SU-DHL-6 (cell line): Measurements from ENCODE around the gene ALOX5.

ENCODE experiments used
- H2AFZ ChIP-seq: fragments of 200-600 bp; sonication (generic); 2 replicates; pipeline ENCODE4 v1.6.1; 2014; ENCODE audit warnings: low read depth, mild to moderate bottlenecking, moderate library complexity, mixed read lengths, antibody characterized with exemption, low read length; ENCODE audit not compliant: severe bottlenecking
- H3F3A ChIP-seq: fragments of 200-600 bp; shearing (Covaris generic); 2 replicates; pipeline ENCODE4 v1.6.0; 2016; ENCODE audit warnings: antibody characterized with exemption, mild to moderate bottlenecking; ENCODE audit not compliant: insufficient read depth
- H3K27ac ChIP-seq: fragments of 200-600 bp; sonication (generic); 2 replicates; pipeline ENCODE4 v1.5.1; 2016; ENCODE audit warnings: low read depth, mild to moderate bottlenecking, low read length, moderate library complexity, mixed read lengths
- H3K27me3 ChIP-seq: fragments of 200-600 bp; sonication (generic), shearing (Covaris generic); 2 replicates; pipeline ENCODE4 v1.6.0; 2014; ENCODE audit warnings: mild to moderate bottlenecking, low read length
- H3K36me3 ChIP-seq: fragments of 200-600 bp; sonication (generic); 2 replicates; pipeline ENCODE4 v1.6.1; 2014; ENCODE audit warnings: mild to moderate bottlenecking, low read length, mixed read lengths
- H3K4me2 ChIP-seq: fragments of 300-600, 200-600 bp; shearing (Covaris generic), sonication (generic); 2 replicates; pipeline ENCODE4 v1.6.0; 2014; ENCODE audit warnings: low read length, low read depth, mild to moderate bottlenecking; ENCODE audit not compliant: poor library complexity, severe bottlenecking
- H3K4me3 ChIP-seq: fragments of 200-600 bp; sonication (generic); 2 replicates; pipeline ENCODE4 v1.5.1; 2014; ENCODE audit warnings: antibody characterized with exemption, low read length, mild to moderate bottlenecking, mixed read lengths; ENCODE audit not compliant: insufficient read depth, poor library complexity, severe bottlenecking
- H3K79me2 ChIP-seq: fragments of 200-600 bp; sonication (generic); 2 replicates; pipeline ENCODE4 v1.6.1; 2014; ENCODE audit warnings: mild to moderate bottlenecking, low read length, moderate library complexity; ENCODE audit not compliant: insufficient read depth
- H3K9ac ChIP-seq: fragments of 200-600 bp; sonication (generic); 2 replicates; pipeline ENCODE4 v1.7.0; 2014; ENCODE audit warnings: mild to moderate bottlenecking, low read length
- H3K9me2 ChIP-seq: fragments of 200-600 bp; sonication (generic); replicated peaks from 2 replicates; pipeline ENCODE4 v1.6.1; 2014; ENCODE audit warnings: low read length; ENCODE audit not compliant: insufficient read depth
- H3K9me3 ChIP-seq: fragments of 200-600 bp; sonication (generic); 2 replicates; pipeline ENCODE4 v1.6.1; 2014; ENCODE audit warnings: low read length, mixed read lengths; ENCODE audit not compliant: insufficient read depth
- H4K20me1 ChIP-seq: fragments of 200-600 bp; sonication (generic); 2 replicates; pipeline ENCODE4 v1.6.1; 2014; ENCODE audit warnings: low read depth, mild to moderate bottlenecking, antibody characterized with exemption, low read length, moderate library complexity, mixed read lengths
- EZH2phosphoT487 ChIP-seq: fragments of 200-600 bp; sonication (generic), shearing (Covaris generic); conservative IDR thresholded peaks from 2 replicates; pipeline ENCODE4 v1.6.1; 2018; ENCODE audit warnings: mild to moderate bottlenecking, antibody characterized with exemption, low read length, moderate library complexity, mixed read lengths
- TF ChIP-seq, protein P1 (sequence below): fragments of 200-600 bp; sonication (generic); IDR thresholded peaks from one replicate; pipeline ENCODE4 v1.5.1; 2017; ENCODE audit warnings: antibody characterized with exemption, mild to moderate bottlenecking, low read length, moderate library complexity; ENCODE audit not compliant: insufficient read depth, poor library complexity, severe bottlenecking

The ALOX5 gene

GRCh38 chr10:45456822-45457221, 82.8 kb downstream of the ALOX5 start:
- Histone ChIP-seq H3K4me2 (no peak overlapping the region), H3K27ac (no peak overlapping the region)

GRCh38 chr10:45457487-45457886, 83.5 kb downstream of the ALOX5 start:
- Histone ChIP-seq H3K27me3 (no peaks in the 10 kb centered on the region), H3K36me3 (no peaks in the 10 kb centered on the region), H2AFZ (no peak overlapping the region), H3K9me2 (no peaks in the 10 kb centered on the region), H3K9ac (no peak overlapping the region), H4K20me1 (no peaks in the 10 kb centered on the region), H3K4me2 (no peak overlapping the region), H3K9me3 (no peaks in the 10 kb centered on the region), H3K4me3 (no peak overlapping the region), H3F3A (peaks cover 11% of the 10 kb centered on the region), H3K27ac (no peak overlapping the region), H3K79me2 (no peaks in the 10 kb centered on the region)
- no peak for TF ChIP-seq EZH2phosphoT487
- TF ChIP-seq, protein P1, sequence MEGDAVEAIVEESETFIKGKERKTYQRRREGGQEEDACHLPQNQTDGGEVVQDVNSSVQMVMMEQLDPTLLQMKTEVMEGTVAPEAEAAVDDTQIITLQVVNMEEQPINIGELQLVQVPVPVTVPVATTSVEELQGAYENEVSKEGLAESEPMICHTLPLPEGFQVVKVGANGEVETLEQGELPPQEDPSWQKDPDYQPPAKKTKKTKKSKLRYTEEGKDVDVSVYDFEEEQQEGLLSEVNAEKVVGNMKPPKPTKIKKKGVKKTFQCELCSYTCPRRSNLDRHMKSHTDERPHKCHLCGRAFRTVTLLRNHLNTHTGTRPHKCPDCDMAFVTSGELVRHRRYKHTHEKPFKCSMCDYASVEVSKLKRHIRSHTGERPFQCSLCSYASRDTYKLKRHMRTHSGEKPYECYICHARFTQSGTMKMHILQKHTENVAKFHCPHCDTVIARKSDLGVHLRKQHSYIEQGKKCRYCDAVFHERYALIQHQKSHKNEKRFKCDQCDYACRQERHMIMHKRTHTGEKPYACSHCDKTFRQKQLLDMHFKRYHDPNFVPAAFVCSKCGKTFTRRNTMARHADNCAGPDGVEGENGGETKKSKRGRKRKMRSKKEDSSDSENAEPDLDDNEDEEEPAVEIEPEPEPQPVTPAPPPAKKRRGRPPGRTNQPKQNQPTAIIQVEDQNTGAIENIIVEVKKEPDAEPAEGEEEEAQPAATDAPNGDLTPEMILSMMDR, result no peak

More at GRCh38 chr10:45456822-45457221, 82.8 kb downstream of the ALOX5 start:
- TF ChIP-seq, protein P1, result no peak
- TF ChIP-seq EZH2phosphoT487, result no peak
- no peaks in the 10 kb centered on the region for H3K9me2 ChIP-seq
- no peak overlapping the region for H3K9ac ChIP-seq
- no peak overlapping the region for H3K4me3 ChIP-seq
- H4K20me1 ChIP-seq, result no peaks in the 10 kb centered on the region
- H3K27me3 ChIP-seq, result no peaks in the 10 kb centered on the region
- H3F3A ChIP-seq, result peaks cover 7% of the 10 kb centered on the region
- H2AFZ ChIP-seq, result no peak overlapping the region
- no peaks in the 10 kb centered on the region for H3K9me3 ChIP-seq
- H3K79me2 ChIP-seq, result no peaks in the 10 kb centered on the region
- no peaks in the 10 kb centered on the region for H3K36me3 ChIP-seq

GRCh38 chr10:45460235-45460878, 86.3 kb downstream of the ALOX5 start:
- H4K20me1 ChIP-seq, result no peaks in the 10 kb centered on the region
- peaks cover 11% of the 10 kb centered on the region for H3F3A ChIP-seq
- H3K9me3 ChIP-seq, result no peaks in the 10 kb centered on the region
- H3K4me3 ChIP-seq, result peak overlapping the region; percentile 44
- peak overlapping the region; percentile 54 for H3K9ac ChIP-seq
- no peaks in the 10 kb centered on the region for H3K79me2 ChIP-seq
- peak overlapping the region; percentile 92 for H3K27ac ChIP-seq
- no peaks in the 10 kb centered on the region for H3K9me2 ChIP-seq
- peak overlapping the region; percentile 72 for H2AFZ ChIP-seq
- H3K36me3 ChIP-seq, result no peaks in the 10 kb centered on the region
- H3K4me2 ChIP-seq, result peak overlapping the region; percentile 90
- H3K27me3 ChIP-seq, result no peaks in the 10 kb centered on the region
- TF ChIP-seq, protein P1, result no peak
- TF ChIP-seq EZH2phosphoT487, result no peak
